ENCODE results near the gene ALDOA.

GRCh38 chr16:30054959-30055553 lies 10.5 kb upstream of the ALDOA start:
- TF ChIP-seq REST (IDR thresholded peaks at IDR 0.05; ENCODE audit: low read depth) (no peak), TAF1 (IDR thresholded peaks at IDR 0.05; ENCODE audit: low read depth) (no peak), YY1 (IDR thresholded peaks at IDR 0.05; ENCODE audit: low read depth) (no peak), EP300 (IDR thresholded peaks at IDR 0.05; ENCODE audit: borderline replicate concordance) (no peak), TEAD4 (IDR thresholded peaks at IDR 0.05) (no peak), TCF12 (IDR thresholded peaks at IDR 0.05; ENCODE audit: low read depth) (no peak), ZBTB7A (IDR thresholded peaks at IDR 0.05; ENCODE audit: low read depth) (no peak), FOXM1 (IDR thresholded peaks at IDR 0.05; ENCODE audit: borderline replicate concordance, low read depth) (no peak)

All from Ishikawa (cell line).